ENCODE measurements around the gene HSD17B11. TPM values are rescaled to one million over a fixed set of nuclear protein-coding genes. Genes with fewer than 3 reads are reported as not detected.

The HSD17B11 gene
- total and polyA plus RNA-seq, 2 of the 8 experiments (the other 6 are each of a cell fraction or from before 2014, with no cell fraction given), result 6.0 to 9.0 TPM

GRCh38 chr4:87311684-87312083, 79.3 kb downstream of the HSD17B11 start (continued):
- no peak for TF ChIP-seq EGR1 (IDR thresholded peaks at IDR 0.05; ENCODE audit: borderline replicate concordance, low read depth, low read length)
- TF ChIP-seq POLR2AphosphoS5 (IDR thresholded peaks at IDR 0.05; ENCODE audit: low read depth, low read length), result no peak

All from H1 (cell line).